Stimulated activated CD8-positive, alpha-beta memory T cell treated with anti-CD3 and anti-CD28 coated beads, Interleukin-2, amount 100 ng/mL, for 1 hour (primary cell): ENCODE data around the gene NDUFAF8.
"Not testable (repeated sequence)": the region's sequence is repeated elsewhere in the genome, so short reads cannot be mapped to it uniquely, and the experiment has no call there.

ENCODE experiments used
- DNase-seq, 2 donors: peaks; one replicate each; pipeline ENCODE4 v3.0.0-alpha.2; 2020; ENCODE audit warnings: low read depth in 2 of 2

The NDUFAF8 gene

GRCh38 chr17:81222906-81223761 is 16.0 kb upstream of the NDUFAF8 start, which contains the start of gene CEP131:
CEP131 (minus strand) TSS chr17:81222965; CDS start chr17:81220056, 2,909 bp downstream.
- DNase-seq, result peak; percentile 100

- DNase-seq, result no peak
Measured at GRCh38 chr17:81223762-81224130, 15.4 kb upstream of the NDUFAF8 start.

- not testable (repeated sequence) for DNase-seq
Measured at GRCh38 chr17:81227630-81228029, 11.5 kb upstream of the NDUFAF8 start.

GRCh38 chr17:81228420-81228819 is 10.7 kb upstream of the NDUFAF8 start:
- DNase-seq, result no peak

- no peak for DNase-seq
Measured at GRCh38 chr17:81228834-81229665, 10.1 kb upstream of the NDUFAF8 start.

- DNase-seq, result no peak
Measured at GRCh38 chr17:81229666-81229920, 9.5 kb upstream of the NDUFAF8 start.

- no peak for DNase-seq
Measured at GRCh38 chr17:81230043-81230820, 8.9 kb upstream of the NDUFAF8 start.

- DNase-seq, result no peak
Measured at GRCh38 chr17:81231121-81231645, 7.9 kb upstream of the NDUFAF8 start.

- no peak for DNase-seq
Measured at GRCh38 chr17:81231766-81232581, 7.1 kb upstream of the NDUFAF8 start.

- no peak for DNase-seq
Measured at GRCh38 chr17:81232616-81233241, 6.4 kb upstream of the NDUFAF8 start.

GRCh38 chr17:81233316-81233715 is 5.8 kb upstream of the NDUFAF8 start:
- no peak for DNase-seq

GRCh38 chr17:81233811-81234505 is 5.2 kb upstream of the NDUFAF8 start:
- no peak for DNase-seq

GRCh38 chr17:81234506-81234855 is 4.6 kb upstream of the NDUFAF8 start:
- no peak for DNase-seq

- DNase-seq, result no peak
Measured at GRCh38 chr17:81234940-81235821, 3.9 kb upstream of the NDUFAF8 start.

- DNase-seq, result no peak
Measured at GRCh38 chr17:81235822-81236740, 3.0 kb upstream of the NDUFAF8 start.

- no peak for DNase-seq
Measured at GRCh38 chr17:81236784-81237183, 2.3 kb upstream of the NDUFAF8 start.

GRCh38 chr17:81237591-81238489 is 1.3 kb upstream of the NDUFAF8 start:
- no peak for DNase-seq
